HL-60 (cell line): ENCODE results near the gene USP13.

Experiments
- GABPA ChIP-seq: IDR thresholded peaks from 2 replicates; pipeline ENCODE4 v1.6.1; 2012; ENCODE audit warnings: low read depth
- POLR2AphosphoS5 ChIP-seq: IDR thresholded peaks from 2 replicates; pipeline ENCODE4 v1.6.1; 2012; ENCODE audit warnings: low read depth
- TF ChIP-seq, protein P1 (sequence below): IDR thresholded peaks from one replicate; pipeline ENCODE4 v1.5.1; 2011; ENCODE audit warnings: low read length, control low read depth, inconsistent platforms; ENCODE audit not compliant: insufficient read depth
- TF ChIP-seq, protein P2 (sequence below): IDR thresholded peaks from 2 replicates; pipeline ENCODE4 v1.6.1; 2012; ENCODE audit warnings: low read depth; ENCODE audit not compliant: insufficient replicate concordance

DNA sequence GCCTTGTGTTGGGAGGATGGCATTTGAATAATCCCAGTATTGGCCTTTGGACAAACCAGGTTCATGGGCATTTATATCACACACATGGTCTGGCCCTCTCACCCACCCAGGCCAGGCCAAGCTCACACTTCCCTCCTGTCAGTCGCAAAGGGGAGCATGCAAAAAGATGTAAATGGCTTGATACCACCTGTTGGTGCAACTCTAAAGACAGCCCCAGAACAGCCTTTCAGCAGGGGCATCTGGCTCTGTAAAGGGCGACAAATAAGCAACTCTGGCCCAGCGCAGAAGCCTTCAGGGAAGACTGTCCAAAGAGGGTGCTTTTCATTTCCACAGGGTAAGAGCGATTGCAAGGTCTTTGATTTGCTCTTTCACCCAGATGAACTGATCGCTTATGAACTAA, 91.8 kb downstream of the USP13 start:
- TF ChIP-seq, protein P1, sequence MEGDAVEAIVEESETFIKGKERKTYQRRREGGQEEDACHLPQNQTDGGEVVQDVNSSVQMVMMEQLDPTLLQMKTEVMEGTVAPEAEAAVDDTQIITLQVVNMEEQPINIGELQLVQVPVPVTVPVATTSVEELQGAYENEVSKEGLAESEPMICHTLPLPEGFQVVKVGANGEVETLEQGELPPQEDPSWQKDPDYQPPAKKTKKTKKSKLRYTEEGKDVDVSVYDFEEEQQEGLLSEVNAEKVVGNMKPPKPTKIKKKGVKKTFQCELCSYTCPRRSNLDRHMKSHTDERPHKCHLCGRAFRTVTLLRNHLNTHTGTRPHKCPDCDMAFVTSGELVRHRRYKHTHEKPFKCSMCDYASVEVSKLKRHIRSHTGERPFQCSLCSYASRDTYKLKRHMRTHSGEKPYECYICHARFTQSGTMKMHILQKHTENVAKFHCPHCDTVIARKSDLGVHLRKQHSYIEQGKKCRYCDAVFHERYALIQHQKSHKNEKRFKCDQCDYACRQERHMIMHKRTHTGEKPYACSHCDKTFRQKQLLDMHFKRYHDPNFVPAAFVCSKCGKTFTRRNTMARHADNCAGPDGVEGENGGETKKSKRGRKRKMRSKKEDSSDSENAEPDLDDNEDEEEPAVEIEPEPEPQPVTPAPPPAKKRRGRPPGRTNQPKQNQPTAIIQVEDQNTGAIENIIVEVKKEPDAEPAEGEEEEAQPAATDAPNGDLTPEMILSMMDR: no peak
- TF ChIP-seq POLR2AphosphoS5: no peak
- no peak for TF ChIP-seq GABPA
- TF ChIP-seq, protein P2, sequence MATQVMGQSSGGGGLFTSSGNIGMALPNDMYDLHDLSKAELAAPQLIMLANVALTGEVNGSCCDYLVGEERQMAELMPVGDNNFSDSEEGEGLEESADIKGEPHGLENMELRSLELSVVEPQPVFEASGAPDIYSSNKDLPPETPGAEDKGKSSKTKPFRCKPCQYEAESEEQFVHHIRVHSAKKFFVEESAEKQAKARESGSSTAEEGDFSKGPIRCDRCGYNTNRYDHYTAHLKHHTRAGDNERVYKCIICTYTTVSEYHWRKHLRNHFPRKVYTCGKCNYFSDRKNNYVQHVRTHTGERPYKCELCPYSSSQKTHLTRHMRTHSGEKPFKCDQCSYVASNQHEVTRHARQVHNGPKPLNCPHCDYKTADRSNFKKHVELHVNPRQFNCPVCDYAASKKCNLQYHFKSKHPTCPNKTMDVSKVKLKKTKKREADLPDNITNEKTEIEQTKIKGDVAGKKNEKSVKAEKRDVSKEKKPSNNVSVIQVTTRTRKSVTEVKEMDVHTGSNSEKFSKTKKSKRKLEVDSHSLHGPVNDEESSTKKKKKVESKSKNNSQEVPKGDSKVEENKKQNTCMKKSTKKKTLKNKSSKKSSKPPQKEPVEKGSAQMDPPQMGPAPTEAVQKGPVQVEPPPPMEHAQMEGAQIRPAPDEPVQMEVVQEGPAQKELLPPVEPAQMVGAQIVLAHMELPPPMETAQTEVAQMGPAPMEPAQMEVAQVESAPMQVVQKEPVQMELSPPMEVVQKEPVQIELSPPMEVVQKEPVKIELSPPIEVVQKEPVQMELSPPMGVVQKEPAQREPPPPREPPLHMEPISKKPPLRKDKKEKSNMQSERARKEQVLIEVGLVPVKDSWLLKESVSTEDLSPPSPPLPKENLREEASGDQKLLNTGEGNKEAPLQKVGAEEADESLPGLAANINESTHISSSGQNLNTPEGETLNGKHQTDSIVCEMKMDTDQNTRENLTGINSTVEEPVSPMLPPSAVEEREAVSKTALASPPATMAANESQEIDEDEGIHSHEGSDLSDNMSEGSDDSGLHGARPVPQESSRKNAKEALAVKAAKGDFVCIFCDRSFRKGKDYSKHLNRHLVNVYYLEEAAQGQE: no peak
